ENCODE results near the gene SEMA4B. TPM values are rescaled to one million over a fixed set of nuclear protein-coding genes. Genes with fewer than 3 reads are reported as not detected.

Gene SEMA4B
- total and polyA plus RNA-seq, 2 of the 8 experiments (the other 6 are each of a cell fraction or from before 2014, with no cell fraction given): 42.7 to 43.0 TPM

GRCh38 chr15:90160781-90161727 is 40.1 kb upstream of the SEMA4B start (continued):
- TF ChIP-seq ATF3 (IDR thresholded peaks at IDR 0.05; ENCODE audit: insufficient read depth, low read depth, low read length) (no peak), RNF2 (IDR thresholded peaks at IDR 0.05; ENCODE audit: borderline replicate concordance, low read depth, low read length, missing control alignments, poor library complexity, severe bottlenecking) (no peak), HDAC2 (IDR thresholded peaks at IDR 0.05; ENCODE audit: borderline replicate concordance in 1 of 2, low read depth in 2 of 2, low read length in 2 of 2) (no peak), SUZ12 (IDR thresholded peaks at IDR 0.05; ENCODE audit: low read length) (no peak), ZNF274 (IDR thresholded peaks at IDR 0.05; ENCODE audit: borderline replicate concordance, extremely low read depth, low read length) (no peak), JUND (IDR thresholded peaks at IDR 0.05; ENCODE audit: low read length) (no peak), POLR2A (IDR thresholded peaks at IDR 0.05; ENCODE audit: control extremely low read depth in 1 of 2, low read depth in 2 of 2, low read length in 2 of 2) (0 out of 3 replicates have a peak, but pooled peaks of 1 of the 2 experiments have one; percentile 30)
